A204.1 (cell line): ENCODE data around the gene PALM.

Experiments used
- FAIRE-seq: peaks from 2 replicates; lab custom pipeline; 2012; peaks lifted over from hg19 to GRCh38; lab: Jason Lieb, UNC

The PALM gene

GRCh38 chr19:782878-783668 is 74.3 kb downstream of the PALM start:
- no peak for FAIRE-seq

- FAIRE-seq, result no peak
Observed at GRCh38 chr19:784541-784940, 75.8 kb downstream of the PALM start.

- no peak for FAIRE-seq
Observed at GRCh38 chr19:787536-787935, 78.8 kb downstream of the PALM start.

GRCh38 chr19:788686-788982 is 79.9 kb downstream of the PALM start:
- FAIRE-seq, result no peak

GRCh38 chr19:788983-789700 is 80.4 kb downstream of the PALM start:
- FAIRE-seq, result no peak

- FAIRE-seq, result no peak
Observed at GRCh38 chr19:789701-790060, 80.9 kb downstream of the PALM start.

GRCh38 chr19:791007-791566 is 82.4 kb downstream of the PALM start:
- FAIRE-seq, result no peak

GRCh38 chr19:791567-792305 is 83.0 kb downstream of the PALM start:
- no peak for FAIRE-seq

GRCh38 chr19:792306-792885 is 83.7 kb downstream of the PALM start:
- FAIRE-seq, result no peak

- FAIRE-seq, result no peak
Observed at GRCh38 chr19:793806-794205, 85.1 kb downstream of the PALM start.

- FAIRE-seq, result no peak
Observed at GRCh38 chr19:795073-795611, 86.4 kb downstream of the PALM start.

- FAIRE-seq, result no peak
Observed at GRCh38 chr19:795691-796581, 87.2 kb downstream of the PALM start.

GRCh38 chr19:796692-797527 is 88.2 kb downstream of the PALM start, which contains the start of gene PTBP1:
Gene PTBP1, plus strand, starts transcription at chr19:797452. Its CDS starts 46 bp downstream, at chr19:797498.
- peak; percentile 99 for FAIRE-seq
